PFSK-1 (cell line): ENCODE results near the gene SIRPD.

ENCODE experiments used
- FOXP2 ChIP-seq: optimal IDR thresholded peaks from 2 replicates; pipeline ENCODE3; 2011; ENCODE audit warnings: borderline replicate concordance, control low read depth, inconsistent platforms; ENCODE audit not compliant: insufficient read depth; ENCODE audit errors: extremely low read length, extremely low read depth
- POLR2AphosphoS5 ChIP-seq: IDR thresholded peaks from 2 replicates; pipeline ENCODE4 v1.6.1; 2012; ENCODE audit warnings: low read depth, mild to moderate bottlenecking, control low read depth, low read length, moderate library complexity
- SIN3A ChIP-seq: IDR thresholded peaks from 2 replicates; pipeline ENCODE4 v1.6.1; 2012; ENCODE audit warnings: mild to moderate bottlenecking, low read length, moderate library complexity, borderline replicate concordance; ENCODE audit not compliant: insufficient read depth
- TAF1 ChIP-seq: IDR thresholded peaks from 2 replicates; pipeline ENCODE4 v1.6.1; 2012; ENCODE audit warnings: low read length, control low read depth, borderline replicate concordance; ENCODE audit not compliant: insufficient read depth
- TF ChIP-seq, protein P1 (sequence below), 2 experiments: IDR thresholded peaks; 2 replicates each; pipeline versions ENCODE4 v1.6.1 to v1.8.0; 2011 to 2012; ENCODE audit warnings: low read depth in 2 of 2, low read length in 2 of 2, control low read depth in 1 of 2, inconsistent platforms in 1 of 2, mild to moderate bottlenecking in 1 of 2, moderate library complexity in 1 of 2; ENCODE audit not compliant: insufficient read depth in 1 of 2

The SIRPD gene

DNA sequence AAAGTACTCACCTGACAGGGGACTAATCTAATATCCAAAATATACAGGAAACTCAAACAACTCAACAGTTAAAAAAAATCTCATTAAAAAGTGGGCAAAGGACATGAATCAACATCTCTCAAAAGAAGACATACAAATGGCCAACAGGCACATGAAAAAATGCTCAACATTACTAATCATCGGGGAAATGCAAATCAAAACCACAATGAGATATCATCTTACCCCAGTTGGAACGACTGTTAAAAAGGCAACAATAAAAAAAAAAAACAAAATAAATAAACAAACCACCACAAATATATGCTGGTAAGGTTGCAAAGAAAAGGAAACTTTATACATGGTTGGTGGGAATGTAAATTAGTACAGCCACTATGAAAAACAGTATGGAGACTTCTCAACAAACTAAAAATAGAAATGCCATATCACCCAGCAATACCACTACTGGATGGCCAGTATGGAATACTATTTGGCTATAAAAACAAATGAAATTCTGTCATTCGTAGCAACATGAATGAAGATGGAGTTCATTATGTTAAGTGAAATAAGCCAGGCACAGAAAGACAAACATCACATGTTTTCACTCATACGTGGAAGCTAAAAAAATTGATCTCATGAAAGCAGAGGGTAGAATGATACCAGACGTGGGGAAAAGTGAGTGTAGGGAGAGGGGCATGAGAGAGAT, 72.9 kb downstream of the SIRPD start:
- TF ChIP-seq FOXP2 = no peak
- TF ChIP-seq POLR2AphosphoS5 = no peak
- no peak for TF ChIP-seq SIN3A
- no peak for TF ChIP-seq TAF1
- TF ChIP-seq, protein P1, sequence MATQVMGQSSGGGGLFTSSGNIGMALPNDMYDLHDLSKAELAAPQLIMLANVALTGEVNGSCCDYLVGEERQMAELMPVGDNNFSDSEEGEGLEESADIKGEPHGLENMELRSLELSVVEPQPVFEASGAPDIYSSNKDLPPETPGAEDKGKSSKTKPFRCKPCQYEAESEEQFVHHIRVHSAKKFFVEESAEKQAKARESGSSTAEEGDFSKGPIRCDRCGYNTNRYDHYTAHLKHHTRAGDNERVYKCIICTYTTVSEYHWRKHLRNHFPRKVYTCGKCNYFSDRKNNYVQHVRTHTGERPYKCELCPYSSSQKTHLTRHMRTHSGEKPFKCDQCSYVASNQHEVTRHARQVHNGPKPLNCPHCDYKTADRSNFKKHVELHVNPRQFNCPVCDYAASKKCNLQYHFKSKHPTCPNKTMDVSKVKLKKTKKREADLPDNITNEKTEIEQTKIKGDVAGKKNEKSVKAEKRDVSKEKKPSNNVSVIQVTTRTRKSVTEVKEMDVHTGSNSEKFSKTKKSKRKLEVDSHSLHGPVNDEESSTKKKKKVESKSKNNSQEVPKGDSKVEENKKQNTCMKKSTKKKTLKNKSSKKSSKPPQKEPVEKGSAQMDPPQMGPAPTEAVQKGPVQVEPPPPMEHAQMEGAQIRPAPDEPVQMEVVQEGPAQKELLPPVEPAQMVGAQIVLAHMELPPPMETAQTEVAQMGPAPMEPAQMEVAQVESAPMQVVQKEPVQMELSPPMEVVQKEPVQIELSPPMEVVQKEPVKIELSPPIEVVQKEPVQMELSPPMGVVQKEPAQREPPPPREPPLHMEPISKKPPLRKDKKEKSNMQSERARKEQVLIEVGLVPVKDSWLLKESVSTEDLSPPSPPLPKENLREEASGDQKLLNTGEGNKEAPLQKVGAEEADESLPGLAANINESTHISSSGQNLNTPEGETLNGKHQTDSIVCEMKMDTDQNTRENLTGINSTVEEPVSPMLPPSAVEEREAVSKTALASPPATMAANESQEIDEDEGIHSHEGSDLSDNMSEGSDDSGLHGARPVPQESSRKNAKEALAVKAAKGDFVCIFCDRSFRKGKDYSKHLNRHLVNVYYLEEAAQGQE (IDR thresholded peaks at IDR 0.05; ENCODE audit: insufficient read depth in 1 of 2, low read depth in 2 of 2, low read length in 2 of 2) = no peak
